Lower leg skin (tissue), 3 donors: Measurements from ENCODE around the gene RGS13.

ENCODE experiments used
- CTCF ChIP-seq, 3 donors: fragments of 450-650 bp; IDR thresholded peaks; one replicate each; pipeline ENCODE4 v1.5.1; 2016; ENCODE audit warnings: antibody characterized with exemption in 3 of 3, mild to moderate bottlenecking in 3 of 3, moderate library complexity in 2 of 3
- POLR2A ChIP-seq, 2 donors: fragments of 450-650 bp; IDR thresholded peaks; one replicate each; pipeline ENCODE4 v1.6.1; 2016 to 2017; ENCODE audit warnings: antibody characterized with exemption in 2 of 2, mild to moderate bottlenecking in 1 of 2, moderate library complexity in 1 of 2

- TF ChIP-seq CTCF (IDR thresholded peaks at IDR 0.05) (no peak), POLR2A (IDR thresholded peaks at IDR 0.05) (no peak)
Observed at GRCh38 chr1:192588546-192588945, 47.4 kb upstream of the RGS13 start.
